ENCODE results near the gene ANO5.

Gene ANO5

GRCh38 chr11:22192642-22193347 is at the start of gene ANO5 (continued):
- no peak for TF ChIP-seq ZNF518A (tag by site-specific recombination; conservative IDR thresholded peaks at IDR 0.05; ENCODE audit: low read depth)
- TF ChIP-seq, protein P1, sequence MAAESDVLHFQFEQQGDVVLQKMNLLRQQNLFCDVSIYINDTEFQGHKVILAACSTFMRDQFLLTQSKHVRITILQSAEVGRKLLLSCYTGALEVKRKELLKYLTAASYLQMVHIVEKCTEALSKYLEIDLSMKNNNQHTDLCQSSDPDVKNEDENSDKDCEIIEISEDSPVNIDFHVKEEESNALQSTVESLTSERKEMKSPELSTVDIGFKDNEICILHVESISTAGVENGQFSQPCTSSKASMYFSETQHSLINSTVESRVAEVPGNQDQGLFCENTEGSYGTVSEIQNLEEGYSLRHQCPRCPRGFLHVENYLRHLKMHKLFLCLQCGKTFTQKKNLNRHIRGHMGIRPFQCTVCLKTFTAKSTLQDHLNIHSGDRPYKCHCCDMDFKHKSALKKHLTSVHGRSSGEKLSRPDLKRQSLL (tag by site-specific recombination; IDR thresholded peaks at IDR 0.05), result no peak
- no peak for TF ChIP-seq ZNF544 (tag by site-specific recombination; IDR thresholded peaks at IDR 0.05)
- TF ChIP-seq ZBTB7A (tag by site-specific recombination; IDR thresholded peaks at IDR 0.05; ENCODE audit: low read depth), result no peak
- TF ChIP-seq, protein P2, sequence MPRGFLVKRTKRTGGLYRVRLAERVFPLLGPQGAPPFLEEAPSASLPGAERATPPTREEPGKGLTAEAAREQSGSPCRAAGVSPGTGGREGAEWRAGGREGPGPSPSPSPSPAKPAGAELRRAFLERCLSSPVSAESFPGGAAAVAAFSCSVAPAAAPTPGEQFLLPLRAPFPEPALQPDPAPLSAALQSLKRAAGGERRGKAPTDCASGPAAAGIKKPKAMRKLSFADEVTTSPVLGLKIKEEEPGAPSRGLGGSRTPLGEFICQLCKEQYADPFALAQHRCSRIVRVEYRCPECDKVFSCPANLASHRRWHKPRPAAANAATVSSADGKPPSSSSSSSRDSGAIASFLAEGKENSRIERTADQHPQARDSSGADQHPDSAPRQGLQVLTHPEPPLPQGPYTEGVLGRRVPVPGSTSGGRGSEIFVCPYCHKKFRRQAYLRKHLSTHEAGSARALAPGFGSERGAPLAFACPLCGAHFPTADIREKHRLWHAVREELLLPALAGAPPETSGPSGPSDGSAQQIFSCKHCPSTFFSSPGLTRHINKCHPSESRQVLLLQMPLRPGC (tag by site-specific recombination; IDR thresholded peaks at IDR 0.05), result no peak
- TF ChIP-seq ZSCAN5A (tag by site-specific recombination; IDR thresholded peaks at IDR 0.05), result 0 out of 2 replicates have a peak, but pooled peaks have one; percentile 33
- no peak for TF ChIP-seq ZNF549 (tag by site-specific recombination; IDR thresholded peaks at IDR 0.05)
- peak; percentile 22; the same call in 1 of the 2 replicates for TF ChIP-seq ZNF24 (tag by site-specific recombination; IDR thresholded peaks at IDR 0.05)
- TF ChIP-seq, protein P3, sequence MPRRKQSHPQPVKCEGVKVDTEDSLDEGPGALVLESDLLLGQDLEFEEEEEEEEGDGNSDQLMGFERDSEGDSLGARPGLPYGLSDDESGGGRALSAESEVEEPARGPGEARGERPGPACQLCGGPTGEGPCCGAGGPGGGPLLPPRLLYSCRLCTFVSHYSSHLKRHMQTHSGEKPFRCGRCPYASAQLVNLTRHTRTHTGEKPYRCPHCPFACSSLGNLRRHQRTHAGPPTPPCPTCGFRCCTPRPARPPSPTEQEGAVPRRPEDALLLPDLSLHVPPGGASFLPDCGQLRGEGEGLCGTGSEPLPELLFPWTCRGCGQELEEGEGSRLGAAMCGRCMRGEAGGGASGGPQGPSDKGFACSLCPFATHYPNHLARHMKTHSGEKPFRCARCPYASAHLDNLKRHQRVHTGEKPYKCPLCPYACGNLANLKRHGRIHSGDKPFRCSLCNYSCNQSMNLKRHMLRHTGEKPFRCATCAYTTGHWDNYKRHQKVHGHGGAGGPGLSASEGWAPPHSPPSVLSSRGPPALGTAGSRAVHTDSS (tag by site-specific recombination; IDR thresholded peaks at IDR 0.05), result no peak
- TF ChIP-seq, protein P4, sequence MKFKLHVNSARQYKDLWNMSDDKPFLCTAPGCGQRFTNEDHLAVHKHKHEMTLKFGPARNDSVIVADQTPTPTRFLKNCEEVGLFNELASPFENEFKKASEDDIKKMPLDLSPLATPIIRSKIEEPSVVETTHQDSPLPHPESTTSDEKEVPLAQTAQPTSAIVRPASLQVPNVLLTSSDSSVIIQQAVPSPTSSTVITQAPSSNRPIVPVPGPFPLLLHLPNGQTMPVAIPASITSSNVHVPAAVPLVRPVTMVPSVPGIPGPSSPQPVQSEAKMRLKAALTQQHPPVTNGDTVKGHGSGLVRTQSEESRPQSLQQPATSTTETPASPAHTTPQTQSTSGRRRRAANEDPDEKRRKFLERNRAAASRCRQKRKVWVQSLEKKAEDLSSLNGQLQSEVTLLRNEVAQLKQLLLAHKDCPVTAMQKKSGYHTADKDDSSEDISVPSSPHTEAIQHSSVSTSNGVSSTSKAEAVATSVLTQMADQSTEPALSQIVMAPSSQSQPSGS (tag by site-specific recombination; IDR thresholded peaks at IDR 0.05; ENCODE audit: low read depth), result no peak
- TF ChIP-seq ZNF776 (tag by site-specific recombination; IDR thresholded peaks at IDR 0.05; ENCODE audit: borderline replicate concordance), result no peak
- TF ChIP-seq ZNF292 (tag by site-specific recombination; IDR thresholded peaks at IDR 0.05; ENCODE audit: borderline replicate concordance, low read depth), result no peak
- TF ChIP-seq WT1 (tag by site-specific recombination; IDR thresholded peaks at IDR 0.05), result no peak
- peak; percentile 7; the same call in 1 of the 2 replicates for TF ChIP-seq ZNF600 (tag by site-specific recombination; IDR thresholded peaks at IDR 0.05)
- TF ChIP-seq ZNF658 (tag by site-specific recombination; IDR thresholded peaks at IDR 0.05), result no peak
- peak; percentile 88; the same call in 1 of the 2 replicates for TF ChIP-seq ZNF394 (tag by site-specific recombination; IDR thresholded peaks at IDR 0.05; ENCODE audit: borderline replicate concordance)
- TF ChIP-seq SCRT1 (tag by site-specific recombination; IDR thresholded peaks at IDR 0.05; ENCODE audit: borderline replicate concordance), result no peak
- no peak for TF ChIP-seq ZNF302 (tag by site-specific recombination; IDR thresholded peaks at IDR 0.05; ENCODE audit: low read depth)
- 0 out of 2 replicates have a peak, but pooled peaks have one; percentile 42 for TF ChIP-seq MZF1 (tag by site-specific recombination; IDR thresholded peaks at IDR 0.05; ENCODE audit: borderline replicate concordance)
- TF ChIP-seq FEZF1 (tag by site-specific recombination; IDR thresholded peaks at IDR 0.05), result no peak
- TF ChIP-seq, protein P5, sequence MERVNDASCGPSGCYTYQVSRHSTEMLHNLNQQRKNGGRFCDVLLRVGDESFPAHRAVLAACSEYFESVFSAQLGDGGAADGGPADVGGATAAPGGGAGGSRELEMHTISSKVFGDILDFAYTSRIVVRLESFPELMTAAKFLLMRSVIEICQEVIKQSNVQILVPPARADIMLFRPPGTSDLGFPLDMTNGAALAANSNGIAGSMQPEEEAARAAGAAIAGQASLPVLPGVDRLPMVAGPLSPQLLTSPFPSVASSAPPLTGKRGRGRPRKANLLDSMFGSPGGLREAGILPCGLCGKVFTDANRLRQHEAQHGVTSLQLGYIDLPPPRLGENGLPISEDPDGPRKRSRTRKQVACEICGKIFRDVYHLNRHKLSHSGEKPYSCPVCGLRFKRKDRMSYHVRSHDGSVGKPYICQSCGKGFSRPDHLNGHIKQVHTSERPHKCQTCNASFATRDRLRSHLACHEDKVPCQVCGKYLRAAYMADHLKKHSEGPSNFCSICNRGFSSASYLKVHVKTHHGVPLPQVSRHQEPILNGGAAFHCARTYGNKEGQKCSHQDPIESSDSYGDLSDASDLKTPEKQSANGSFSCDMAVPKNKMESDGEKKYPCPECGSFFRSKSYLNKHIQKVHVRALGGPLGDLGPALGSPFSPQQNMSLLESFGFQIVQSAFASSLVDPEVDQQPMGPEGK (tag by site-specific recombination; IDR thresholded peaks at IDR 0.05), result peak; percentile 88
